GM19238 (cell line): ENCODE measurements around the gene RABL3.
"Not testable (repeated sequence)": the region's sequence is repeated elsewhere in the genome, so short reads cannot be mapped to it uniquely, and the experiment has no call there.

Experiments used
- DNase-seq: peaks from one replicate; pipeline ENCODE4 v3.0.0; 2011; ENCODE audit warnings: low spot score; ENCODE audit not compliant: insufficient read length

The RABL3 gene

GRCh38 chr3:120646771-120647432 is 95.4 kb downstream of the RABL3 start:
- no peak for DNase-seq

- no peak for DNase-seq
Observed at GRCh38 chr3:120645083-120645845, 97.1 kb downstream of the RABL3 start.

- no peak for DNase-seq
Observed at GRCh38 chr3:120642368-120642948, 99.9 kb downstream of the RABL3 start.

GRCh38 chr3:120641696-120642246 is 100.5 kb downstream of the RABL3 start:
- DNase-seq = no peak

- DNase-seq = no peak
Observed at GRCh38 chr3:120640231-120640630, 102.1 kb downstream of the RABL3 start.

- not testable (repeated sequence) for DNase-seq
Observed at GRCh38 chr3:120638820-120639219, 103.5 kb downstream of the RABL3 start.

- DNase-seq = no peak
Observed at GRCh38 chr3:120637851-120638559, 104.3 kb downstream of the RABL3 start.

GRCh38 chr3:120636795-120637401 is 105.4 kb downstream of the RABL3 start:
- DNase-seq = no peak
